Urothelium cell line (cell line): Measurements from ENCODE around the gene TEC.

Experiments used
- DNase-seq: peaks from one replicate; pipeline ENCODE4 v3.0.0; 2011; ENCODE audit warnings: low spot score, mixed read lengths
- FAIRE-seq: peaks from 2 replicates; lab custom pipeline; 2011; peaks lifted over from hg19 to GRCh38; lab: Jason Lieb, UNC

The TEC gene

DNA sequence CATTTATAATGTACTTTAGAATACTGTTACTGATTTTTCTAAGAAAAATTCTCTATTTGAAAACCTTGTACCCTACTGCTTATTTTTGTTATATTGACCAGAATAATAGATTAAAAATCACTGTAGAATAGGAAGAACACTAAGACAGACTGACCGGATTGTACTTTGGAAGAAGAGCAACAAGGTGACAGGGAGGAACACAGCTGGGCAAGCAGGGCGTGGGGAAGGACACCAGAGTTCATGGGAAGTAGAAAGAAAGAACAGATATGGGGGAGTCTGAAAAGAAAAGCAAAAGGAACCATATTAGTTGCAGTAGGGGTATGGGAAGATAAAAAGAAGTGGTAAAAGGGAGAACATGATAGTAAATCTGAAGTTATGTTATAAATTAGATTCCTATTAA lies 174.2 kb downstream of the TEC start:
- FAIRE-seq (no peak), DNase-seq (no peak)

GRCh38 chr4:48093991-48094416 lies 175.6 kb downstream of the TEC start:
- FAIRE-seq (peak; percentile 85), DNase-seq (peak; percentile 71)

- DNase-seq (no peak), FAIRE-seq (no peak)
Observed at GRCh38 chr4:48090621-48091020, 179.0 kb downstream of the TEC start.

- DNase-seq = no peak
- FAIRE-seq = no peak
Observed at GRCh38 chr4:48085821-48086589, 183.6 kb downstream of the TEC start.
